HepG2 (cell line): Measurements from ENCODE around the gene AARS2. TPM values are rescaled to one million over a fixed set of nuclear protein-coding genes. Genes with fewer than 3 reads are reported as not detected.
A peak's percentile ranks its signal among the peaks of the same experiment; 100 is the strongest.

Experiments
- BRD4 ChIP-seq: sonication (generic); formaldehyde crosslinking; IDR thresholded peaks from 2 replicates; pipeline ENCODE4 v1.4.0; 2020; ENCODE audit warnings: missing genetic modification reagents
- CEBPZ ChIP-seq: IDR thresholded peaks from 2 replicates; pipeline ENCODE4 v1.6.1; 2012; ENCODE audit warnings: low read length, improper control_type of control experiment
- GRHL1 ChIP-seq: sonication (generic); formaldehyde crosslinking; conservative IDR thresholded peaks from 2 replicates; pipeline ENCODE4 v1.8.0; 2022; ENCODE audit warnings: missing genetic modification reagents
- HMG20B ChIP-seq: conservative IDR thresholded peaks from 2 replicates; pipeline ENCODE4 v1.6.1; 2016; ENCODE audit warnings: missing genetic modification reagents, missing compliant biosample characterization
- IRX3 ChIP-seq: sonication (generic); formaldehyde crosslinking; IDR thresholded peaks from 2 replicates; pipeline ENCODE4 v1.8.1; 2023; ENCODE audit warnings: mild to moderate bottlenecking, low read depth, missing genetic modification reagents, borderline replicate concordance
- ISX ChIP-seq: sonication (generic); formaldehyde crosslinking; conservative IDR thresholded peaks from 2 replicates; pipeline ENCODE4 v1.5.0; 2020; ENCODE audit warnings: missing genetic modification reagents
- MTA1 ChIP-seq: sonication (generic); formaldehyde crosslinking; IDR thresholded peaks from 2 replicates; pipeline ENCODE4 v1.4.0; 2020; ENCODE audit warnings: missing genetic modification reagents, mild to moderate bottlenecking, borderline replicate concordance
- RFX5 ChIP-seq: IDR thresholded peaks from 2 replicates; pipeline ENCODE4 v1.6.1; 2011; ENCODE audit warnings: low read depth, low read length, improper control_type of control experiment
- SOX5 ChIP-seq: IDR thresholded peaks from 2 replicates; pipeline ENCODE4 v1.6.1; 2016; ENCODE audit warnings: borderline replicate concordance
- TCF7L2 ChIP-seq: IDR thresholded peaks from 2 replicates; pipeline ENCODE4 v1.6.1; 2011; ENCODE audit warnings: mild to moderate bottlenecking, low read depth, low read length, moderate library complexity
- UBTF ChIP-seq: sonication (generic); formaldehyde crosslinking; IDR thresholded peaks from 2 replicates; pipeline ENCODE4 v1.4.0; 2020; ENCODE audit warnings: mild to moderate bottlenecking, missing genetic modification reagents
- ZFP41 ChIP-seq: sonication (generic); formaldehyde crosslinking; IDR thresholded peaks from 2 replicates; pipeline ENCODE4 v1.4.0; 2020; ENCODE audit warnings: mild to moderate bottlenecking, missing genetic modification reagents, borderline replicate concordance
- ZNF264 ChIP-seq: sonication (generic); formaldehyde crosslinking; IDR thresholded peaks from 2 replicates; pipeline ENCODE4 v1.4.0; 2020; ENCODE audit warnings: missing genetic modification reagents
- ZNF431 ChIP-seq: sonication (generic); formaldehyde crosslinking; IDR thresholded peaks from 2 replicates; pipeline ENCODE4 v1.9.0; 2022; ENCODE audit warnings: missing genetic modification reagents, low read depth, mild to moderate bottlenecking, borderline replicate concordance
- ZNF549 ChIP-seq: sonication (generic); formaldehyde crosslinking; IDR thresholded peaks from 2 replicates; pipeline ENCODE4 v1.5.0; 2020; ENCODE audit warnings: missing genetic modification reagents
- ZNF557 ChIP-seq: sonication (generic); formaldehyde crosslinking; IDR thresholded peaks from 2 replicates; pipeline ENCODE4 v1.4.0; 2020; ENCODE audit warnings: missing genetic modification reagents
- ZNF670 ChIP-seq: sonication (generic); formaldehyde crosslinking; IDR thresholded peaks from 2 replicates; pipeline ENCODE4 v1.8.0; 2022; ENCODE audit warnings: mild to moderate bottlenecking, missing genetic modification reagents, borderline replicate concordance
- ZNF737 ChIP-seq: sonication (generic); formaldehyde crosslinking; IDR thresholded peaks from 2 replicates; pipeline ENCODE4 v1.5.0; 2020; ENCODE audit warnings: missing genetic modification reagents, mild to moderate bottlenecking, borderline replicate concordance
- polyA plus RNA-seq, 8 experiments: library from polyadenylated mRNA; depleted of rRNA in 3 of 8; stranded (reverse) in 7 of 8; unstranded in 1 of 8; fragments of >200 nt; fragmentation: Illumina TruSeq in 4 of 8; extraction: Trizol in 4 of 8; gene quantifications; 2 replicates each; pipeline versions ENCODE4 v1.2.1 to v1.2.3, GENCODE V29; 2011 to 2016; ENCODE audit warnings: low read depth in 4 of 8, missing spikeins in 1 of 8, mixed read lengths in 1 of 8; ENCODE audit not compliant: insufficient read depth in 1 of 8
- total RNA-seq, 5 experiments: library from RNA; depleted of rRNA; stranded (reverse); fragments of >200 nt; fragmentation: Illumina TruSeq; extraction: Trizol; gene quantifications; 2 replicates each; pipeline ENCODE4 v1.2.3, GENCODE V29; 2016; ENCODE audit warnings: low read depth in 1 of 5
- TF ChIP-seq, protein P1 (sequence below): sonication (generic); formaldehyde crosslinking; IDR thresholded peaks from 2 replicates; pipeline ENCODE4 v1.8.0; 2022; ENCODE audit warnings: missing genetic modification reagents, mild to moderate bottlenecking, borderline replicate concordance

The AARS2 gene
- total and polyA plus RNA-seq, 2 of the 13 experiments (the other 11 are each of a cell fraction or from before 2014, with no cell fraction given) = 7.5 to 24.1 TPM

DNA sequence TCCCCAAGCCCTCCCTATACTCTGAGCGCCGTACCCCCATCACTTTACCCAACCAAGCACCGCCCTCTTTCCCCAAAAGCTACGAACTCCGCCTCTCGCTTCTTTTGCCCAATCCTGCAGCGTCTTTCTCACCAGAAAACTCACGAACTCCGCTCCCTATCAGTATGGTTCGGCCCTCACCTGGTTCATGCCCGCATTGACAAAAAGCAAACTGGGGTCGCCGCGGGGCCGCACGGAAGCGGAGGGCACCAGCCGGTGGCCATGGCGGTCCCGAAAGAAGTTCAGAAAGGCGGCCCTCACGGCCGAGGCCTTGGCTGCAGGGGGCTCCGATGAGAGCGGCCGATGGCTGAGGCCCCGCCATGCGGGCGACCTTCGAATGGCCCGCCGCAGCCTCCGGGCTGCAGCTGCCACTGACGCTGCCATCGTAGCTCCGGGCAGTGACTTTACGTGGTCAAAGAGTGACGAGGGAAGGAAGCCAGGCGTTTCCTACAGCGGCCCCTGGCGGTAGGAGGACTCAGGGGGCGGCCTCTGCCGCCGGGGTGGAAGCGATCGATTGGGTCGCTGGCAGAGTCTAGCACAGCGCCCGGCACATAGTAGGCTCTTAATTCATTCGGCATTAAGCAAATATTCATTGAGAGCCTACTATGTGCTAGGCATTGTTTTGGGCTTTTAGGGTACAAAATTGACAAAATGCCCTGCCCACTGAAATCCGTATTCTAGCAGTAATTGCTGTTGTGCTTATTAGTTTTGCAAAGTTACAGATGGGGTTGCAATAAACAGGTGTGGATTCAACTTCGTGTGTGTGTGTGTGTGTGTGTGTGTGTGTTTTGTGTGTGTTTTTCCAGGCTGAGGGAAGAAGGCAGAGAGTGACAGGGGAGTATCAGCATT is at the start of gene AARS2 (continued):
- no peak for TF ChIP-seq ZNF737 (CRISPR knock-in tag)
- TF ChIP-seq ZNF557 (CRISPR knock-in tag) = peak; percentile 89; the same call in 1 of the 2 replicates
- TF ChIP-seq, protein P1, sequence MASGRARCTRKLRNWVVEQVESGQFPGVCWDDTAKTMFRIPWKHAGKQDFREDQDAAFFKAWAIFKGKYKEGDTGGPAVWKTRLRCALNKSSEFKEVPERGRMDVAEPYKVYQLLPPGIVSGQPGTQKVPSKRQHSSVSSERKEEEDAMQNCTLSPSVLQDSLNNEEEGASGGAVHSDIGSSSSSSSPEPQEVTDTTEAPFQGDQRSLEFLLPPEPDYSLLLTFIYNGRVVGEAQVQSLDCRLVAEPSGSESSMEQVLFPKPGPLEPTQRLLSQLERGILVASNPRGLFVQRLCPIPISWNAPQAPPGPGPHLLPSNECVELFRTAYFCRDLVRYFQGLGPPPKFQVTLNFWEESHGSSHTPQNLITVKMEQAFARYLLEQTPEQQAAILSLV = peak; percentile 98
- peak; percentile 94 for TF ChIP-seq UBTF
- peak; percentile 86; the same call in 1 of the 2 replicates for TF ChIP-seq MTA1 (CRISPR knock-in tag)
- TF ChIP-seq CEBPZ = no peak
- TF ChIP-seq SOX5 (CRISPR knock-in tag) = peak; percentile 78
- peak; percentile 87; the same call in 1 of the 2 replicates for TF ChIP-seq ISX (CRISPR knock-in tag)
- TF ChIP-seq ZNF670 = peak; percentile 96
- peak; percentile 53 for TF ChIP-seq RFX5
- peak; percentile 93 for TF ChIP-seq ZNF264 (CRISPR knock-in tag)
- TF ChIP-seq ZFP41 (CRISPR knock-in tag) = no peak
- peak; percentile 58; the same call in 1 of the 2 replicates for TF ChIP-seq ZNF431
- TF ChIP-seq IRX3 (CRISPR knock-in tag) = peak; percentile 97
- no peak for TF ChIP-seq ZNF549
- TF ChIP-seq HMG20B (CRISPR knock-in tag) = peak; percentile 67; the same call in 1 of the 2 replicates
- no peak for TF ChIP-seq GRHL1 (CRISPR knock-in tag)
- peak; percentile 98 for TF ChIP-seq BRD4
- TF ChIP-seq TCF7L2 = no peak
